Stimulated activated CD4-positive, alpha-beta T cell treated with anti-CD3 and anti-CD28 coated beads, Interleukin-2, amount 100 ng/mL, for 24 hours (primary cell): Measurements from ENCODE around the gene MRPS16.

Experiments
- DNase-seq, 2 donors: peaks; one replicate each; pipeline ENCODE4 v3.0.0-alpha.2; 2020

MRPS16 gene

DNA sequence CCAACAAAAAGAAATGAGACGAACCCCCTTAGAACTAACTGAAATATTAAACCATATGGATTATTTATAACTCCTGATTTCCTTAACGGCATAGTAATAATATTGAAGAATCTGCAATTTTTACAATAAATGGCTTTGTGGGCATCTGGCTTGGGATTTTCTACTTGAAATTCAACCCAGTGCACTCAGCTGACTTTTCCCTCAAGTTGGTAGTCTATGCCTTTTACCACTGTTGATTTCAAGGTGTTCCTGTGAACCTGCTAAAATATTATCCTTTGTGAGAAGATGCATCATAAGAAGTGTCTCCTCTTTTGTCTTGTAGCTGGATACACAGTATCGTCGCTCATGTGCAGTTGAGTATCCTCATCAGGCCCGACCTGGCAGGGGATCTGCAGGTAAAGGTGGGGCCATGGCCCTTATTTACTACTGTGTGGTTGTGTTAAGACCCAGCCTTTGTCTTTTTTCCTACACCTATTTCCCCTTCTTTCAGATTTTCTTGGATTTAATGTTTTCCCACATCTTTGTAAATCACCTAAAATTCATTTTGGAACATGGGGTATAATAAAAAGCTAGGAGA lies 13.4 kb downstream of the MRPS16 start:
- DNase-seq, result no peak

GRCh38 chr10:73234695-73235094 lies 17.7 kb downstream of the MRPS16 start:
- no peak for DNase-seq

DNA sequence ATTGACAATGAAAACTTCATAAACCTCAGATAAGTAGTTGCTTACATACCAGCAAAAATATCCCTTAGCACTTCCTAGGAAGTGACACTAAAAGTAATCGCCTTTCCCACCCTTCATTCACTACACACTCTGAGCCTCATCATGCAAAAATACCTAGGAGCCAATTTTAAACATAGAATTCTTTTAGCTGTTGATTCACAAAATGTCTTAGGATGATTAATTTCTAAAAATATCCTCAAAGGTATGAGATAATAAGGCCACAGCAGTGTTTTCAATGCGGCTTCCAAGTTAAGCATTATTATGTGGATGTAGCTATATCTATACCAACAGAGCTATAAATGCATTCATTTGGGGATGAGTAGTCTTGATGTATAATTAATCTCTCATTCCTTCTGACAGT lies 18.6 kb downstream of the MRPS16 start:
- DNase-seq, result no peak

- no peak for DNase-seq
Observed at GRCh38 chr10:73232887-73233286, 19.6 kb downstream of the MRPS16 start.

DNA sequence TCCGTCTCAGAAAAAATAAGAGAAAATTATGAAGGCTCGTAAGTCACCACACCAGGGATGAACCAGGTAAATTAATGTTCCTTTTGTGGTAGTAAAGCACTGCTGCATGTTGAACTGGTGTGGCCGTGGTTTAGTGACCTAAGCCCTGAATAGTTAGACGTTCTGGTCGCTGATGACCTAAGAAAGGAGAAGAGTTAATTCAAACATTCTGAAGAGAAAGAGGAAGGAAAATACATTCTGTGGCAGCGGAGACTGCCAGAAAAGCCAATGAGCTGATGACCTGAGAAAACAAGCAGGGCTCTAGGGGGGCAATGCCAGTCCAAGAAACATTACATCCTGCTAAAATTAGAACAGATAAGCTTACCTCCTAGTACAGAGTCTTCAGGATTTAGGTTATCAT lies 22.9 kb downstream of the MRPS16 start:
- DNase-seq, result no peak

DNA sequence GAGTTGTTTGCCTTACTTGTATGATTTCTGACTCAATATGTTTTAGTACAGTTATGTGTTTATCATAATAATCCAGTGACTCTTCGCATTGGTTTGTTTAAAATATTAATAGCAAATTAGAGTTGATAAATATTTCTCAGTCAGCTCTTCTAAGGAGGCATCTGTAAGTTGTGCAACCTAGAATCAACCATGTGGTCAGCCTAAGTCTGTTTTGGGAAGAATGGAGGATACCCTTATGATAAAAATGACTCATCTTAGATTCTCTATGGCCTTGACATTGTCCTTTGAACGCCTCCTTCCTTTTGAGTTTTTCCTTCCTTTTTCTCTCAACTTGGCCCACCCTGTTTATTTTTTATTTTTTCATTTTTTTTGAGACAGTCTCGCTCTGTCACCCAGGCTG lies 24.2 kb downstream of the MRPS16 start:
- no peak for DNase-seq

DNA sequence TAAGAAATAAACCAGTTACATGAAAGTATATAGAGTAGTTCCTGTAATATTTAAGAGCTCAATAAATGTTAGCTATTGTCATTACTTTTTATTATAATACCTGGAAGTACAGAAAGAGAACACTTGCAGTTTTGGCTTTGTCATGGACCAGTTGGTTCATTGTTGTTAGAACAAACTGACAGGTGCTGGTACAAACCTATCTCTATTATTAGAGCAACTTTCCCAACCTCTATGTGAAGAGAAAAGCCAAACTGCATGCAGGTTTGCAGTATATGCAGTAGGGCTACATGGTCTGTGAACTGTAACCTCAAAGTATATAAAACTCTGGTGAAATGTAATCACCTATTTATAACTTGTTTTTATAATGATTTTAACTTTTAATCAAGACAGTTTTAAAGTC lies 25.8 kb downstream of the MRPS16 start:
- no peak for DNase-seq

GRCh38 chr10:73225518-73225917 lies 26.9 kb downstream of the MRPS16 start:
- no peak for DNase-seq

GRCh38 chr10:73220989-73221388 lies 31.5 kb downstream of the MRPS16 start:
- no peak for DNase-seq

- DNase-seq, result no peak
Observed at GRCh38 chr10:73219384-73219783, 33.1 kb downstream of the MRPS16 start.

GRCh38 chr10:73218431-73219191 lies 33.8 kb downstream of the MRPS16 start:
- no peak for DNase-seq

DNA sequence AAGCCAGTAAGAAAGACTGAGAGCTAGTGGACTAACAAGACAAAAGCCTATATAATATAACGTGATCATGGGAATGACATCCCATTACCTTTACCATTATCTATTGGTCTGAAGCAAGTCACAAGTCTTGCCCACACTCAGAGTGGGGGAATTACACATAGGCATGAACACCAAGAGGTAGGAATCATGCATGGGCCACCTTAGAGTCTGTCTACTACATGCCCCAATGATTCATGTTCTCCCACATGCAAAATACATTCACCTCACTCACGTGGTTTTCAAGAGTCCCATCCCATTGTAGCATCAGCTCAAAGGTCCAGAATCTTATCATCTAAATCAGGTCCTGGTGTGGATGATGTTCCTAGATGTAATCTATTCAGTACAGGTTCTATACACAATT lies 34.8 kb downstream of the MRPS16 start:
- no peak for DNase-seq

DNA sequence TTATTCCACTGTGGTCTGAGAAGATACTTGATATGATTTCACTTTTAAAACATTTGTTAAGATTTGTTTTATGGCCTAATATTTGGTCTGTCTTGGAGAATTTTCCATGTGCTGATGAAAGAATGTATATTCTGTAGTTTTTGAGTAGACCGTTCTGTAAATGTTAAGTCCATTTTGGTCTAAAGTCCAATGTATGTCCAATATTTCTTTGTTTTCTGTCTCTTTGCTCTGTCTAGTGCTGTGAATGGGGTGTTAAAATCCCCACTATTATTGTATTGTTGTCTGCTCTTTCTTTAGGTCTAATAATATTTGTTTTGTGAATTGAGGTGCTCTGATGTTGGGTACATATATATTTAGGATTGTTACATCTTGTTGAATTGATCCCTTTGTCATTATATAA lies 36.7 kb downstream of the MRPS16 start:
- DNase-seq, result no peak

DNA sequence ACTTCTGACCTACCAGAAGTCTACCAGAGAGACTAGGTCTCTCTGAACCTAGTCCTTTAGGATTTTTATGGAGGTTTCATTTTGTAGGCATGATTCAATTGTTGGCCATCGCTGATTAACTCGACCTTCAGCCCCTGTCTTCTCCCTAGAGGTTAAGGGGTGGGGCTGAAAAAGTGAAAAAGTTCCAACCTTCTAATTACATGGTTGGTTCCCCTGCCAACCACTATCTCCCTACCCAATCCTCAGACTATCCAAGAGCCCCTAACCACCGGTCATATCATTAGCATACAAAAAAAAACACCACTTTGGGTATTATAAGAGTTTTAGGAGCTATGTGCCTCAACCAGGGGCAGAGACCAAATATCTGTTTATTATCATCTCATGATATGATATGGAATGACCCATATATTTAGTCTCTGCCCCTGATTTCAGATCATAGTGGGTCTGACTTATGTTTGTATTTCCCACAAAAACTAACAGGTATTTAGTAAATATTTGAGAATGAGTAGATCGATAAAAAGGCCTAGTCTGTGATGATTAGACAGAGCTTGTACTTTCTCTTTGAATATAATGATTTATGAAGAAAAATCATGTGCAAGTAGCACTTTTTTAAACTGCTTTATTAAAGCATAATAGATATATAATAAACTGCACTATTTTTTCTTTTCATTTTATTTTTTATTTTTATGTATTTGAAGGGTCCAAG lies 41.2 kb downstream of the MRPS16 start:
- no peak for DNase-seq

DNA sequence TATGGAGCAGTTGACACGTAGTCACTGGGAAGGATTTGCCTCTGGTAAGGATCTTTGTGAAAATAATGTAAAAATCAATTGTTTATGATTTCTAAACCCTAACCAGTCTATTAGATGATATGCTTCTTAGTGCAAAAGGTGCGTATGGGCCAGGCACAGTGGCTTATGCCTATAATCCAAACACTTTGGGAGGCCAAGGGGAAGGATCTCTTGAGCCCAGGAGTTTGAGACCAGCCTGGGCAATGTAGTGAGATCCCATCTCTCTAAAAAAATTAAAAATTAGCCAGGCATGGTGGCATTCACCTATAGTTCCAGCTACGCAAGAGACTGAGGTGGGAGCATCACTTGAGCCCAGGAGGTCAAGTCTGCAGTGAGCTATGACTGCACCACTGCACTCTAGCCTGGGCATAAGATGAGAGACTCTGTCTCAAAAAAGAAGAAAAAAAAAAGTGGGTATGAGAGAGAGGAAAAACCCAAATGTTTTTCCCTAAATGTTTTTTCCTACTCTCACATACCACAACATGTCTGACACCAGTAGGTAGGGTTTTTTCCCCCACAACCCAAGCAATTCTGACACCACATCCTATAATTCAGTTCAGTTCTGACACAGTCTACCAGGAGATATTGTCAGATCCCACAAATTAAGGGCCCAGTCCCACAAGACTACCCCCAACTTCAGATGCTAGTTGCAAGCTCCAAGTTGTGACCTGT lies 41.9 kb downstream of the MRPS16 start:
- no peak for DNase-seq

DNA sequence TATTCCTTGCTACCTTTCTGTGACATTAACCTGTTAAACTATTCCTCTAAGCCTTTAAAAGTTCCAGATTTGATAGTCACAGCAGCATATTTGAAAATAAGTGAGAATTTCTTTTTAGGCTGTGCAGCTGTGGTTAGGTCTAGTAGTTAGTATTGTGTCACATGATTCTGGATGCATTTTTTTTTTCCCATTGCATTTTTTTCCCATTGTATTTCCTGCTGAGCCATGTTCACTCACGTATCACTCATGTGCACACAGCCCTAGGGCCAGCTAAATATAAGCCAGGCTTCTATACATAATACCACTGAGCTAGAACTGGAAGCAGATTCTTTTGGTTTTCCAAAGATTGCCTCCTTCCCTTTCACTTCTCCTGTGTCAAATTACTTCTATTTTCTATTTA lies 42.7 kb downstream of the MRPS16 start:
- DNase-seq, result no peak

DNA sequence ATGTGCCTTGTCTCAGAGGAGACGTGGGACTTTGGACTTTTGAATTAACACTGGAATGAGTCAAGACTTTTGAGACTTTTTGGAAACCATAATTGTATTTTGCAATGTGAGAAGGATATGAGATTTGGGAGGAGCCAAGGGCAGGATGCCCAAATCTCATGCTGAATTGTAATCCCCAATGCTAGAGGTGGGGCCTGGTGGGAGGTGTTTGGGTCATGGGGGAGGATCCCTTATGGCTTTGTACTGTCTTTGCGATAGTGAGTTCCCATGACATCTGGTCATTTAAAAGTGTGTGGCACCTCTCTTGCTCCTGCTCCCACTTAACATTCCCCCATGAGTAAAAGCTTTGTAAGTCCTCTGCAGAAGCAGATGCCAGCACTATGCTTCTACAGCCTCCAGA lies 44.6 kb downstream of the MRPS16 start:
- DNase-seq, result no peak

GRCh38 chr10:73206385-73206784 lies 46.1 kb downstream of the MRPS16 start:
- no peak for DNase-seq

DNA sequence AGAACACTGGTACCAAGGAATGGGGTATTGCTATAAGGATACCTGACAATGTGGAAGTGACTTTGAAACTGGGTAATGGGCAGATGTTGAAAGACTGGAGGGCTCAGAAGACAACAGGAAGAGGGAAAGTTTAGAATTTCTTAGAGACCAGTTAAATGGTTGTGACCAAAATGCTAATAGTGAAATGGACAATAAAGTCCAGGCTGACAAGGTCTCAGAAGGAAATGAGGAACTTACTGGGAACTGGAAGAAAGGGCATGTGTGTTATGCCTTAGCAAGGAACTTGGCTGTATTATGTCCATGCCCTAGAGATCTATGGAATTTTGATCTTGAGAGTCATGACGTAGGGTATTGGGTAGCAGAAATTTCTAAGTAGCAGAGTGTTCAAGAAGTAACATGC lies 46.6 kb downstream of the MRPS16 start:
- no peak for DNase-seq

DNA sequence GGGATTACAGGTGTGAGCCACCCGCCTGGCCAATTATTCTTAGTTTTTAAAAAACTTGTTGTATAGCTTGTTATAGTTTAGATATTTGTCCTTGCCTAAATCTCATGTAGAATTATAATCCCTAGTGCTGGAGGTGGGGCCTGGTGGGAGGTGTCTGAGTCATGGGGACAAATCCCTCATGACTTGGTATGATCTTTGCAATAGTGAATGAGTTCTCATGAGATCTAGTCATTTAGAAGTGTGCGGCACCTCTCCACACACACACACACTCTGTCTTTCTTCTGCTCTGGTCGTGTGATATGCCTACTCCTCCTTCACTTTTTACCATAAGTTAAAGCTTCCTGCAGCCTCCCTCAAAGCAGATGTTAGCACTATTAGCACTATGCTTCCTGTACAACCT lies 47.4 kb downstream of the MRPS16 start:
- DNase-seq, result no peak
